Measurements from ENCODE around the gene UGT8.
A peak's percentile ranks its signal among the peaks of the same experiment; 100 is the strongest.

Gene UGT8

GRCh38 chr4:114613560-114613959 is 15.0 kb downstream of the UGT8 start:
- no peak overlapping the region for H3K27ac ChIP-seq
- no peak for TF ChIP-seq ZFX (IDR thresholded peaks at IDR 0.05; ENCODE audit: borderline replicate concordance)
- TF ChIP-seq CTCF (IDR thresholded peaks at IDR 0.05), result no peak

- TF ChIP-seq ZFX (IDR thresholded peaks at IDR 0.05; ENCODE audit: borderline replicate concordance), result no peak
- TF ChIP-seq CTCF (IDR thresholded peaks at IDR 0.05), result no peak
- H3K27ac ChIP-seq, result peak overlapping the region; percentile 60
Measured at GRCh38 chr4:114615435-114615834, 16.8 kb downstream of the UGT8 start.

- peak overlapping the region; percentile 60 for H3K27ac ChIP-seq
Measured at GRCh38 chr4:114616036-114616435, 17.4 kb downstream of the UGT8 start.

GRCh38 chr4:114626196-114626595 is 27.6 kb downstream of the UGT8 start:
- no peak overlapping the region for H3K27ac ChIP-seq
- TF ChIP-seq ZFX (IDR thresholded peaks at IDR 0.05; ENCODE audit: borderline replicate concordance), result no peak
- TF ChIP-seq CTCF (IDR thresholded peaks at IDR 0.05), result no peak

GRCh38 chr4:114636192-114636935 is 37.8 kb downstream of the UGT8 start:
- no peak overlapping the region for H3K27ac ChIP-seq
- TF ChIP-seq CTCF (IDR thresholded peaks at IDR 0.05) (no peak), ZFX (IDR thresholded peaks at IDR 0.05; ENCODE audit: borderline replicate concordance) (no peak)

- TF ChIP-seq ZFX (IDR thresholded peaks at IDR 0.05; ENCODE audit: borderline replicate concordance) (no peak), CTCF (IDR thresholded peaks at IDR 0.05) (no peak)
- no peak overlapping the region for H3K27ac ChIP-seq
Measured at GRCh38 chr4:114642173-114642780, 43.7 kb downstream of the UGT8 start.

GRCh38 chr4:114649908-114650307 is 51.3 kb downstream of the UGT8 start:
- no peak overlapping the region for H3K27ac ChIP-seq
- TF ChIP-seq ZFX (IDR thresholded peaks at IDR 0.05; ENCODE audit: borderline replicate concordance), result no peak
- TF ChIP-seq CTCF (IDR thresholded peaks at IDR 0.05), result no peak
